ENCODE results near the gene FBLN2. TPM values are rescaled to one million over a fixed set of nuclear protein-coding genes. Genes with fewer than 3 reads are reported as not detected.

Gene FBLN2
- polyA plus RNA-seq, 1 donor (not counting 4 experiments of a cell fraction or from before 2014, with no cell fraction given) = 0.72 TPM

DNA sequence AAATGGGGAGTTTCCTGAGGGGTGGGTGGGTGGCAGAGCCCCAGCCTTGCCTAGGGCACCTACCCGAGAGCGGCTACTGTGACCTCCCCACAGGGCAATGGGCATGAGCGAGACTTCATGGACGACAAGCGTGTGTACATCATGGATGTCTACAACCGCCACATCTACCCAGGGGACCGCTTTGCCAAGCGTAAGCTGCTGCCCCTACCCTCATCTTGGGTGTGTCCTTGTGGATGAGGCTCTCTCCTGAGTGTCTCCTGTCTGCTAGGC, 46.2 kb upstream of the FBLN2 start:
- DNase-seq (ENCODE audit: low read depth, low spot score) (no peak), FAIRE-seq (no peak)
- dilution Hi-C loops (cut with MboI; ENCODE audit: extremely low pct_ligation_motif_present, low sequenced_read_pairs) = no loop called here
- Histone ChIP-seq H3K9me3 (ENCODE audit: control insufficient read depth, low read depth, low read length) (no peaks in the 10 kb centered on the region), H4K20me1 (ENCODE audit: control insufficient read depth, extremely low read depth, insufficient read depth, low read length) (no peaks in the 10 kb centered on the region), H3K79me2 (ENCODE audit: control insufficient read depth, insufficient read depth, low read length) (no peaks in the 10 kb centered on the region), H3K36me3 (ENCODE audit: control insufficient read depth in 2 of 2, extremely low read depth in 1 of 2, insufficient read depth in 2 of 2, low read length in 2 of 2) (no peaks in the 10 kb centered on the region), H3K4me2 (ENCODE audit: control insufficient read depth, extremely low read depth, insufficient read depth, low read depth, low read length) (no peak overlapping the region), H2AFZ (ENCODE audit: control insufficient read depth, low read length) (no peak overlapping the region), H3K9me1 (ENCODE audit: control insufficient read depth, extremely low read depth, insufficient read depth, low read length) (no peaks in the 10 kb centered on the region), H3K4me3 (ENCODE audit: control insufficient read depth in 2 of 3, extremely low read depth in 1 of 3, insufficient read depth in 2 of 3, low read depth in 1 of 3, low read length in 3 of 3) (no peak overlapping the region), H3K27ac (ENCODE audit: control insufficient read depth, insufficient read depth, low read length) (no peak overlapping the region), H3K27me3 (ENCODE audit: control insufficient read depth, extremely low read depth, insufficient read depth, low read length) (no peaks in the 10 kb centered on the region), H3K4me1 (ENCODE audit: control insufficient read depth, extremely low read depth, insufficient read depth, low read length) (peaks cover 10% of the 10 kb centered on the region), H3K9ac (ENCODE audit: control insufficient read depth, extremely low read depth, insufficient read depth, low read length) (no peak overlapping the region)
- TF ChIP-seq, protein P1, sequence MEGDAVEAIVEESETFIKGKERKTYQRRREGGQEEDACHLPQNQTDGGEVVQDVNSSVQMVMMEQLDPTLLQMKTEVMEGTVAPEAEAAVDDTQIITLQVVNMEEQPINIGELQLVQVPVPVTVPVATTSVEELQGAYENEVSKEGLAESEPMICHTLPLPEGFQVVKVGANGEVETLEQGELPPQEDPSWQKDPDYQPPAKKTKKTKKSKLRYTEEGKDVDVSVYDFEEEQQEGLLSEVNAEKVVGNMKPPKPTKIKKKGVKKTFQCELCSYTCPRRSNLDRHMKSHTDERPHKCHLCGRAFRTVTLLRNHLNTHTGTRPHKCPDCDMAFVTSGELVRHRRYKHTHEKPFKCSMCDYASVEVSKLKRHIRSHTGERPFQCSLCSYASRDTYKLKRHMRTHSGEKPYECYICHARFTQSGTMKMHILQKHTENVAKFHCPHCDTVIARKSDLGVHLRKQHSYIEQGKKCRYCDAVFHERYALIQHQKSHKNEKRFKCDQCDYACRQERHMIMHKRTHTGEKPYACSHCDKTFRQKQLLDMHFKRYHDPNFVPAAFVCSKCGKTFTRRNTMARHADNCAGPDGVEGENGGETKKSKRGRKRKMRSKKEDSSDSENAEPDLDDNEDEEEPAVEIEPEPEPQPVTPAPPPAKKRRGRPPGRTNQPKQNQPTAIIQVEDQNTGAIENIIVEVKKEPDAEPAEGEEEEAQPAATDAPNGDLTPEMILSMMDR (optimal IDR thresholded peaks at IDR 0.05 in 1 of 3, IDR thresholded peaks at IDR 0.05 in 1 of 3, conservative IDR thresholded peaks at IDR 0.05 in 1 of 3; ENCODE audit: extremely low read depth in 1 of 3, insufficient read depth in 2 of 3, low read length in 3 of 3) = no peak
- no peak for TF ChIP-seq EZH2 (IDR thresholded peaks at IDR 0.05; ENCODE audit: low read length)

DNA sequence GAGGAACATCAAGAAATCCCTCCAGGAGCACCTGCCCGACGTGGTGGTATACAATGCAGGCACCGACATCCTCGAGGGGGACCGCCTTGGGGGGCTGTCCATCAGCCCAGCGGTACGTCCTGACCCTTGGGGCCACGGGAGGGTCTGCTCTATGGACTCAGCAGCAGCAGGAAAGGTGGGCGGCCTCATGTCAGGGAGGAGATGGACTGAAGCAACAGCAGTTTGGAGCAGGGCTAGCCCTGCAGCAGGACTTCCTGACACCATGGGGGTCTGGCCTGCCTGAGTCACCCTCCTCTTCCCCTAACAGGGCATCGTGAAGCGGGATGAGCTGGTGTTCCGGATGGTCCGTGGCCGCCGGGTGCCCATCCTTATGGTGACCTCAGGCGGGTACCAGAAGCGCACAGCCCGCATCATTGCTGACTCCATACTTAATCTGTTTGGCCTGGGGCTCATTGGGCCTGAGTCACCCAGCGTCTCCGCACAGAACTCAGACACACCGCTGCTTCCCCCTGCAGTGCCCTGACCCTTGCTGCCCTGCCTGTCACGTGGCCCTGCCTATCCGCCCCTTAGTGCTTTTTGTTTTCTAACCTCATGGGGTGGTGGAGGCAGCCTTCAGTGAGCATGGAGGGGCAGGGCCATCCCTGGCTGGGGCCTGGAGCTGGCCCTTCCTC, 44.6 kb upstream of the FBLN2 start:
- Histone ChIP-seq H3K79me2 (ENCODE audit: control insufficient read depth, insufficient read depth, low read length) (no peaks in the 10 kb centered on the region), H3K4me1 (ENCODE audit: control insufficient read depth, extremely low read depth, insufficient read depth, low read length) (peaks cover 19% of the 10 kb centered on the region), H3K27me3 (ENCODE audit: control insufficient read depth, extremely low read depth, insufficient read depth, low read length) (no peaks in the 10 kb centered on the region), H2AFZ (ENCODE audit: control insufficient read depth, low read length) (no peak overlapping the region), H3K4me3 (ENCODE audit: control insufficient read depth in 2 of 3, extremely low read depth in 1 of 3, insufficient read depth in 2 of 3, low read depth in 1 of 3, low read length in 3 of 3) (no peak overlapping the region), H3K4me2 (ENCODE audit: control insufficient read depth, extremely low read depth, insufficient read depth, low read depth, low read length) (no peak overlapping the region), H3K27ac (ENCODE audit: control insufficient read depth, insufficient read depth, low read length) (no peak overlapping the region), H3K9me3 (ENCODE audit: control insufficient read depth, low read depth, low read length) (no peaks in the 10 kb centered on the region), H3K36me3 (ENCODE audit: control insufficient read depth in 2 of 2, extremely low read depth in 1 of 2, insufficient read depth in 2 of 2, low read length in 2 of 2) (no peaks in the 10 kb centered on the region), H4K20me1 (ENCODE audit: control insufficient read depth, extremely low read depth, insufficient read depth, low read length) (no peaks in the 10 kb centered on the region), H3K9me1 (ENCODE audit: control insufficient read depth, extremely low read depth, insufficient read depth, low read length) (no peaks in the 10 kb centered on the region), H3K9ac (ENCODE audit: control insufficient read depth, extremely low read depth, insufficient read depth, low read length) (no peak overlapping the region)
- dilution Hi-C loops (cut with MboI; ENCODE audit: extremely low pct_ligation_motif_present, low sequenced_read_pairs) = no loop called here
- FAIRE-seq (no peak), DNase-seq (ENCODE audit: low read depth, low spot score) (no peak)
- no peak for TF ChIP-seq EZH2 (IDR thresholded peaks at IDR 0.05; ENCODE audit: low read length)
- TF ChIP-seq, protein P1 (optimal IDR thresholded peaks at IDR 0.05 in 1 of 3, IDR thresholded peaks at IDR 0.05 in 1 of 3, conservative IDR thresholded peaks at IDR 0.05 in 1 of 3; ENCODE audit: extremely low read depth in 1 of 3, insufficient read depth in 2 of 3, low read length in 3 of 3) = no peak

Measured in keratinocyte (primary cell).